ENCODE measurements around the gene NHLRC4. TPM values are rescaled to one million over a fixed set of nuclear protein-coding genes. Genes with fewer than 3 reads are reported as not detected.

The NHLRC4 gene
- total and polyA plus RNA-seq, 7 experiments from 2014 or later = 1.6 to 5.8 (median 4.6) TPM

- Histone ChIP-seq H3K9me3 (ENCODE audit: control insufficient read depth in 2 of 3, low read length in 3 of 3) (no peaks in the 10 kb centered on the region), H3K27ac (ENCODE audit: low read depth, low read length) (no peak overlapping the region), H3K27me3 (ENCODE audit: control insufficient read depth in 2 of 2, insufficient read depth in 2 of 2, low read length in 2 of 2) (no peaks in the 10 kb centered on the region), H3K4me3 (ENCODE audit: low read length) (no peak overlapping the region), H3K36me3 (ENCODE audit: control insufficient read depth in 2 of 3, insufficient read depth in 3 of 3, low read length in 3 of 3) (peaks cover 0 to 30% (median 0%) of the 10 kb centered on the region in 3 experiments), H3K4me1 (ENCODE audit: control insufficient read depth in 2 of 2, insufficient read depth in 2 of 2, low read length in 2 of 2) (no peaks in the 10 kb centered on the region)
- ChIA-PET CTCF (no interaction called here), POLR2A (no interaction called here)
- DNase-seq = no peak
- Mint-ChIP-seq H3K36me3 (no peaks in the 10 kb centered on the region), H3K4me3 (no peak overlapping the region), H3K9me3 (no peaks in the 10 kb centered on the region), H3K27me3 (no peaks in the 10 kb centered on the region), H3K27ac (no peak overlapping the region), H3K4me1 (no peaks in the 10 kb centered on the region)
- ATAC-seq = no peak
- intact Hi-C loops (cut with micrococcal nuclease) = no loop called here
Observed at GRCh38 chr16:552171-552570, 14.6 kb upstream of the NHLRC4 start.

DNA sequence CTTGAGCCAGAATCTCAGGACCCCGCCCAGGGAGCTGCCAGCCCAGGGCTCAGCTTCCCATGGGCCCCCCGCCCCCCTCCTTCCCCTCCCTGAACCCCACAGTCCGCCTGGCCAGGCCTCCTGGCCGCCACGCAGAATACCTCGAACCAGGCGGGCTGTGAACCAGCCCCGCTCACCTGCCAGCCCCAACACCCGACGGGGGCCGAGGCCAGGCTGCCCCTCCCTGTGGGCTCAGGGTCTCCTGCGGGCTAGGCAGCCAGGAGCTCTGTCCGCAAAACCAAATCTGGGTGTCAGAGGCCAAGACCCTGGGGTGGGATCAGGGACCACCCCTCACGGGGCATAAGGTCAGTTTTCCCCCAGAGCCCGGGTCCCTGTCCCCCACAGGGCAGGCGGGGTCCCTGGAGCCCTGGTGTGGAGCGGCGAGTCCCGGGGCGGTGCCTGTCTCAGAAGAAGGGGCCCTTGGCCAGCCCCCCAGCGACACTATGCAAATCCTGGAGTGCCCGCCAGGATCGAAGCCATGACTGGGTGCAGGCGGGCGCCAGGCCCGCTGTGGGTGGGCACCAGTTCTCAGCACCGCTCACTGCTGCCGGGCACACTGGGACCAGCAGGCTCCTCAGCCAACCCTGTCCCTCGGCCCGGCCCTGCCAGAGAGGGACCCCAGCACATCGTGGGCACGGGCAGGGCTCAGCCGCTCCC is 13.1 kb upstream of the NHLRC4 start:
- H3K9me3 ChIP-seq (ENCODE audit: control insufficient read depth in 2 of 3, low read length in 3 of 3) = no peaks in the 10 kb centered on the region
- ATAC-seq (no peak), DNase-seq (no peak)
- H3K36me3 Mint-ChIP-seq = no peaks in the 10 kb centered on the region
- peaks cover 0 to 22% (median 0%) of the 10 kb centered on the region in 3 experiments for H3K36me3 ChIP-seq (ENCODE audit: control insufficient read depth in 2 of 3, insufficient read depth in 3 of 3, low read length in 3 of 3)
- no peak overlapping the region for H3K27ac Mint-ChIP-seq
- POLR2A ChIA-PET = no interaction called here
- H3K27me3 ChIP-seq (ENCODE audit: control insufficient read depth in 2 of 2, insufficient read depth in 2 of 2, low read length in 2 of 2) = no peaks in the 10 kb centered on the region
- H3K27me3 Mint-ChIP-seq = peaks cover 0 to 7% (median 6%) of the 10 kb centered on the region in 5 donors
- no peaks in the 10 kb centered on the region for H3K4me1 ChIP-seq (ENCODE audit: control insufficient read depth in 2 of 2, insufficient read depth in 2 of 2, low read length in 2 of 2)
- no peak overlapping the region for H3K4me3 ChIP-seq (ENCODE audit: low read length)
- no peaks in the 10 kb centered on the region for H3K9me3 Mint-ChIP-seq
- no peak overlapping the region for H3K4me3 Mint-ChIP-seq
- CTCF ChIA-PET = no interaction called here
- H3K4me1 Mint-ChIP-seq = no peaks in the 10 kb centered on the region
- intact Hi-C loops (cut with micrococcal nuclease) = no loop called here
- H3K27ac ChIP-seq (ENCODE audit: low read depth, low read length) = no peak overlapping the region

DNA sequence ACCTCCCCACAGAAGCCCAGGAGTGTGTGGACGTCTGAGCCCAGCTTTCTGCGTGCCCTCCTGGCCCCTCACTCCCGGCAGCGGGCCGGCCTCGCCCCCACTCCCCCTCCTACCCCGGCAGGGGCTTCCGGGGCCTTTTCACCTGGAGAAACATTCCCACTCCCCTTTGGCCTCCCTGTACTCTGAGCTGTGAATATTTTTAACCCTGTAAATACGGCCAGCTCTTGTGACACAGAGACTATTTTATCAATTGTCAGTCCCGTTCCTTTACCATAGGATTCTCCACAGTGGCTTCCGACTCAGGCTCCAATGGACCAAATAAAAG is 12.5 kb upstream of the NHLRC4 start:
- H3K4me3 Mint-ChIP-seq = no peak overlapping the region
- POLR2A ChIA-PET = interaction anchor here (1.5 kb wide), 1 partner anchor 34 kb away, joined by 3 read pairs; no protein-coding TSS in a partner anchor
- CTCF ChIA-PET = no interaction called here

DNA sequence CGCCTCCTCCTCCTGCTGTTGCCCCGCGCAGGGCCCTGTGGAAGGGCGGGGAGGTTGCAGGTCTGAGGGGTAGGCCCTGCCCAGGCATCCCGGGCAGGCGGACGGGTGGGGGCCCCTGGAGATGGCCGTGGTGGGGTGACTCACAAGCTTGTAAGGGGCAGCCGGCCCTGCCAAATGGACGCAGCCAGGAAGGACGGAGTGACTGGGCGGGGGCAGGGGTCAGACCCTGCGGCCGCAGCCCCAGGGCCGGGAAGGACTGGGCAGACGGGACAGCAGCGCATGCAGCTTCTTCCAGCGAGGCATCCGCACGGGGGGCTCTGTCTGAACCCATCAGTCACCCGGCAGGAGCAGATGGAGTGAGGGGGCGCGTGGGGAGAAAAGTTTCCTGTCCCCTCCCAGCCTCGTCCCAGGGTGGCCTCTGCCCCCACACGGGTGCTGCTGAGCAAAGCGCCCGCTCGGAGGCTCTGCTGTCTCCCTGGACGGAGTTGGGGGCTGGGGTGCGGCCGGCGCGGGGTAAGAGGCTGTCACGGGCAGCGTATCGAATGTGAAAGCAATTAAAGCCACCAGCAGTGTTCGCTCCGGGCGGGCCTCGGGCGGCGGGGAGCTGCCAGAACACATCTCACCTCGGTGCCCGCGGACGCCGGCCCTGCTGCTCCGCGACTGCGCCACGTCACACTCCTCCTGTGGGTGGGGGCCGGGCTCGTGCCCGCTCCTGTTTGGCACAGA is 12.0 kb upstream of the NHLRC4 start:
- H3K27ac ChIP-seq (ENCODE audit: low read depth, low read length) = no peak overlapping the region
- H3K27ac Mint-ChIP-seq = no peak overlapping the region
- POLR2A ChIA-PET = interaction anchor here (1.5 kb wide), 1 partner anchor 33 kb away, joined by 3 read pairs; no protein-coding TSS in a partner anchor

More for the DNA sequence above, 12.5 kb upstream of the NHLRC4 start:
- H3K27ac Mint-ChIP-seq = no peak overlapping the region
- H3K4me3 ChIP-seq (ENCODE audit: low read length) = no peak overlapping the region
- no peaks in the 10 kb centered on the region for H3K9me3 ChIP-seq (ENCODE audit: control insufficient read depth in 2 of 3, low read length in 3 of 3)
- intact Hi-C loops (cut with micrococcal nuclease) = no loop called here
- H3K9me3 Mint-ChIP-seq = no peaks in the 10 kb centered on the region
- H3K4me1 Mint-ChIP-seq = no peaks in the 10 kb centered on the region
- H3K4me1 ChIP-seq (ENCODE audit: control insufficient read depth in 2 of 2, insufficient read depth in 2 of 2, low read length in 2 of 2) = no peaks in the 10 kb centered on the region
- H3K27me3 ChIP-seq (ENCODE audit: control insufficient read depth in 2 of 2, insufficient read depth in 2 of 2, low read length in 2 of 2) = no peaks in the 10 kb centered on the region
- ATAC-seq (no peak), DNase-seq (no peak)
- peaks cover 0 to 21% (median 0%) of the 10 kb centered on the region in 3 experiments for H3K36me3 ChIP-seq (ENCODE audit: control insufficient read depth in 2 of 3, insufficient read depth in 3 of 3, low read length in 3 of 3)
- H3K27me3 Mint-ChIP-seq = peaks cover 0 to 8% (median 6%) of the 10 kb centered on the region in 5 donors
- no peak overlapping the region for H3K27ac ChIP-seq (ENCODE audit: low read depth, low read length)
- no peaks in the 10 kb centered on the region for H3K36me3 Mint-ChIP-seq

DNA sequence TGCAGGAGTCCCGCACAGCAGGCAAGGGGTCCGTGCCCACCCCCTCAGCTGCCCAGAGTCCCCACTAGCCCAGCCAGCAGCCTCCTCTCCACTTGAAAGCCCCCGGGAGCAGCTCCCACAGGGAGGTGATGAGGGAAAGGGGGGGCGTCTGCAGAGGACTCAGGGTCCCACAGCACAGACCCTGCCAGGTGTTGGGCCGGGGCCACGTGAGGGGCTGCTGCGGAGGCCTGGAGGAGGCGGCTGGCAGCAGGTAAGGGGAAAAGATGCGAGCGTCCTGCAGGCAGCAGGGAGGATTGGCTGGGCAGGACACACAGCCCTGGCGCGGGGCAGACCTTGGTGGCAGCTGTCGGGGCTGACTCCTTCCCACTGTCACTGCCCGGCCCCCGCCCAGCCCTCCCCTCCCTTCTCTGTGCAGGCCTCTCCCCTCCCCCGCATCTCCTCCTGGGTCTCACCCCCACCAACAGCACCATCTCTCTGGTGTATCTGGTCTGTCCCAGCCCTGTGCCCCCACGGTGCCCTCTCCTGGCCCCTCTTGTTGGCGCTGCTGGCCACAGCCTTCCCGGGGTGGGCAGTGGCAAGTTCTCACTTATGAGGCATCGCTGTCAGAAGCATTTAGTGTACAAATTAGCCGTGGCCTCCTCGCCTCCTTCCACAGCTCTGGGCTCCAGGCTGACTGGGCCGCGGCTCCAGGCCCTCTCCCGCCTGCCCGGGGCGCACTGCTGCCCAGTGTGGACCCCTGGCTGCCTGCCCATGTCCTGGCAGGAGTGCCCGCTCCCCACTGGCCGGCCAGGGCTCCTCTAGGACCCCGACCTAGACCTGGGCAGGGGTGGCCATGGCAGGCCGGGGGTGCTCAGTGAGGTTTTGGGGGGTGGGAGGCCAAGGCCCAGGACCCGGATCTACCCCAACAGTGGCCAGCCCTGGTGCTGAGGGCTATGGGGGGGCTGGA is 11.0 kb upstream of the NHLRC4 start:
- Mint-ChIP-seq H3K9me3 (no peaks in the 10 kb centered on the region), H3K27ac (no peak overlapping the region), H3K36me3 (no peaks in the 10 kb centered on the region), H3K4me1 (peaks cover 0 to 2% (median 0%) of the 10 kb centered on the region in 7 donors), H3K27me3 (peaks cover 0 to 11% (median 6%) of the 10 kb centered on the region in 5 donors), H3K4me3 (no peak overlapping the region)
- DNase-seq (no peak), ATAC-seq (no peak)
- Histone ChIP-seq H3K4me3 (ENCODE audit: low read length) (no peak overlapping the region), H3K9me3 (ENCODE audit: control insufficient read depth in 2 of 3, low read length in 3 of 3) (no peaks in the 10 kb centered on the region), H3K36me3 (ENCODE audit: control insufficient read depth in 2 of 3, insufficient read depth in 3 of 3, low read length in 3 of 3) (peaks cover 0 to 21% (median 0%) of the 10 kb centered on the region in 3 experiments), H3K27me3 (ENCODE audit: control insufficient read depth in 2 of 2, insufficient read depth in 2 of 2, low read length in 2 of 2) (no peaks in the 10 kb centered on the region), H3K27ac (ENCODE audit: low read depth, low read length) (no peak overlapping the region), H3K4me1 (ENCODE audit: control insufficient read depth in 2 of 2, insufficient read depth in 2 of 2, low read length in 2 of 2) (no peaks in the 10 kb centered on the region)
- intact Hi-C loops (cut with micrococcal nuclease) = no loop called here
- CTCF ChIA-PET = no interaction called here
- POLR2A ChIA-PET = interaction anchor here (1.5 kb wide), 1 partner anchor 32 kb away, joined by 3 read pairs; no protein-coding TSS in a partner anchor

More for the DNA sequence above, 12.0 kb upstream of the NHLRC4 start:
- ATAC-seq (no peak), DNase-seq (no peak)
- H3K36me3 ChIP-seq (ENCODE audit: control insufficient read depth in 2 of 3, insufficient read depth in 3 of 3, low read length in 3 of 3) = peaks cover 0 to 21% (median 0%) of the 10 kb centered on the region in 3 experiments
- no peaks in the 10 kb centered on the region for H3K4me1 ChIP-seq (ENCODE audit: control insufficient read depth in 2 of 2, insufficient read depth in 2 of 2, low read length in 2 of 2)
- Mint-ChIP-seq H3K9me3 (no peaks in the 10 kb centered on the region), H3K36me3 (no peaks in the 10 kb centered on the region), H3K4me1 (peaks cover 0 to 2% (median 0%) of the 10 kb centered on the region in 7 donors), H3K27me3 (peaks cover 0 to 11% (median 6%) of the 10 kb centered on the region in 5 donors), H3K4me3 (no peak overlapping the region)
- H3K27me3 ChIP-seq (ENCODE audit: control insufficient read depth in 2 of 2, insufficient read depth in 2 of 2, low read length in 2 of 2) = no peaks in the 10 kb centered on the region
- intact Hi-C loops (cut with micrococcal nuclease) = no loop called here
- H3K9me3 ChIP-seq (ENCODE audit: control insufficient read depth in 2 of 3, low read length in 3 of 3) = no peaks in the 10 kb centered on the region
- no peak overlapping the region for H3K4me3 ChIP-seq (ENCODE audit: low read length)
- CTCF ChIA-PET = no interaction called here

DNA sequence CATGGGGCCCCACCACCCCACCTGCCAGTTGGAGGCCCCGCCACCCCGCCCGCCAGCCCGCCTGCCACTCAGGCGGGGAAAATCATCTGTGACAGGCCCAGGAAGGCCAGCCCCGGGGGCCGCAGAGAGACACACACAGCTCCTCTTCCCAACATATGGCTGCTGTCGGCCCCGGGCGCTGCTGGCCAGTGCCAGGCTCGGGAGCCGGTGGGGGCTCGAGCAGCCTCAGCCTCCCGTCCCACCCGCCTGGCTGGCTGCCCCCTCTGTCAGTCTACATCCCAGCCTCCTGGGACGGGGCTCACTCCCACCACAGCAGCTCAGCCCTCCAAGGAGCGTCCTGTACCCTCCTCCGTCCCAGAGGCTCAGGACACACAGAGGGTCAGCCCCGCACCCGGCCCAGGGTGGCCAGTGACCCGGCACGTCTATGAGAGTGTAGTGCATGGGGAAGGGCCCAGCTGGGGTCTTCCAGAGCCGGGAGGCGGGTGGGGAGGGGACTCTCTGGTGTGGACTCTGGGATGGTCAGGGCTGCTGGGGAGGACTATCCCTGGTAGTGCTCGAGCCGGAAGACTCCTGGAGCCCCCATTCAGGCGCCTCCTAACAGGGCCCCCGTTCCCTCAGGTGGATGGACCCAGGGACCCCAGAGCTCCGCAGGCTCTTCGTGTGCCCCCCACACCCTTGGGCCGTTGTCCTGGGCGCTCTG is 10.2 kb upstream of the NHLRC4 start:
- H3K4me3 ChIP-seq (ENCODE audit: low read length) = no peak overlapping the region
- POLR2A ChIA-PET = no interaction called here
- no peak overlapping the region for H3K4me3 Mint-ChIP-seq
- DNase-seq (no peak), ATAC-seq (no peak)
- H3K36me3 ChIP-seq (ENCODE audit: control insufficient read depth in 2 of 3, insufficient read depth in 3 of 3, low read length in 3 of 3) = peaks cover 0 to 16% (median 0%) of the 10 kb centered on the region in 3 experiments
- H3K27me3 Mint-ChIP-seq = peaks cover 0 to 13% (median 6%) of the 10 kb centered on the region in 5 donors
- no peaks in the 10 kb centered on the region for H3K36me3 Mint-ChIP-seq
- H3K4me1 ChIP-seq (ENCODE audit: control insufficient read depth in 2 of 2, insufficient read depth in 2 of 2, low read length in 2 of 2) = no peaks in the 10 kb centered on the region
- H3K4me1 Mint-ChIP-seq = peaks cover 0 to 2% (median 0%) of the 10 kb centered on the region in 7 donors
- H3K9me3 Mint-ChIP-seq = no peaks in the 10 kb centered on the region
- H3K27ac ChIP-seq (ENCODE audit: low read depth, low read length) = no peak overlapping the region
- H3K27ac Mint-ChIP-seq = no peak overlapping the region
- H3K27me3 ChIP-seq (ENCODE audit: control insufficient read depth in 2 of 2, insufficient read depth in 2 of 2, low read length in 2 of 2) = no peaks in the 10 kb centered on the region
- intact Hi-C loops (cut with micrococcal nuclease) = no loop called here
- H3K9me3 ChIP-seq (ENCODE audit: control insufficient read depth in 2 of 3, low read length in 3 of 3) = no peaks in the 10 kb centered on the region
- CTCF ChIA-PET = no interaction called here

Measured in naive thymus-derived CD4-positive, alpha-beta T cell (primary cell).